ENCODE measurements around the gene KCNT1.
"Not testable (repeated sequence)": the region's sequence is repeated elsewhere in the genome, so short reads cannot be mapped to it uniquely, and the experiment has no call there.

The KCNT1 gene
- 0 to 0.54 (median 0.15) reads per million in 4 donors for total RNA-seq

- DNase-seq = peak in 3 of 5 donors; percentile 4 to 44 (median 25)
Observed at GRCh38 chr9:135701959-135702721, at the start of gene KCNT1. Gene KCNT1 (plus strand): TSS chr9:135702185. CDS start chr9:135702259, 74 bp downstream.

GRCh38 chr9:135655317-135655716 lies 46.7 kb upstream of the KCNT1 start:
- DNase-seq = no peak

- no peak for DNase-seq
Observed at GRCh38 chr9:135657416-135657815, 44.6 kb upstream of the KCNT1 start.

- DNase-seq = no peak
Observed at GRCh38 chr9:135659252-135659651, 42.7 kb upstream of the KCNT1 start.

- no peak for DNase-seq
Observed at GRCh38 chr9:135660407-135660806, 41.6 kb upstream of the KCNT1 start.

GRCh38 chr9:135661816-135662560 lies 40.0 kb upstream of the KCNT1 start:
- DNase-seq = no peak

- DNase-seq = no peak
Observed at GRCh38 chr9:135662758-135663450, 39.1 kb upstream of the KCNT1 start, which contains the start of gene LCN9. Gene LCN9 (plus strand): TSS chr9:135663309. CDS start chr9:135663322, 13 bp downstream.

GRCh38 chr9:135663451-135663770 lies 38.6 kb upstream of the KCNT1 start:
- no peak for DNase-seq

- no peak for DNase-seq
Observed at GRCh38 chr9:135663857-135664256, 38.1 kb upstream of the KCNT1 start.

GRCh38 chr9:135664266-135664665 lies 37.7 kb upstream of the KCNT1 start:
- no peak for DNase-seq

GRCh38 chr9:135664801-135665794 lies 36.9 kb upstream of the KCNT1 start:
- DNase-seq = no peak

- no peak for DNase-seq
Observed at GRCh38 chr9:135665795-135666189, 36.2 kb upstream of the KCNT1 start.

GRCh38 chr9:135666534-135667462 lies 35.2 kb upstream of the KCNT1 start:
- no peak for DNase-seq

- no peak for DNase-seq
Observed at GRCh38 chr9:135667463-135668001, 34.5 kb upstream of the KCNT1 start.

- not testable (repeated sequence) for DNase-seq
Observed at GRCh38 chr9:135669018-135669417, 33.0 kb upstream of the KCNT1 start.

GRCh38 chr9:135669616-135670285 lies 32.2 kb upstream of the KCNT1 start:
- no peak for DNase-seq

- DNase-seq = no peak
Observed at GRCh38 chr9:135670721-135671590, 31.0 kb upstream of the KCNT1 start.

- DNase-seq = no peak
Observed at GRCh38 chr9:135671591-135672041, 30.4 kb upstream of the KCNT1 start.

GRCh38 chr9:135672786-135673185 lies 29.2 kb upstream of the KCNT1 start:
- DNase-seq = not testable (repeated sequence)
